Thyroid gland (tissue), 4 donors: ENCODE measurements around the gene ETS1.

Experiments used
- CTCF ChIP-seq, 6 experiments: fragments of 200-600 bp in 3 of 6; fragments of 450-650 bp in 3 of 6; sonication (generic) in 3 of 6; IDR thresholded peaks; one replicate each; pipeline ENCODE4 v1.5.1; 2016 to 2019; ENCODE audit warnings: antibody characterized with exemption in 6 of 6, mild to moderate bottlenecking in 2 of 6, inconsistent platforms in 1 of 6, moderate library complexity in 1 of 6
- POLR2A ChIP-seq, 2 donors: fragments of 450-650 bp; IDR thresholded peaks; one replicate each; pipeline ENCODE4 v1.6.1; 2017; ENCODE audit warnings: antibody characterized with exemption in 2 of 2, mild to moderate bottlenecking in 2 of 2, moderate library complexity in 1 of 2

DNA sequence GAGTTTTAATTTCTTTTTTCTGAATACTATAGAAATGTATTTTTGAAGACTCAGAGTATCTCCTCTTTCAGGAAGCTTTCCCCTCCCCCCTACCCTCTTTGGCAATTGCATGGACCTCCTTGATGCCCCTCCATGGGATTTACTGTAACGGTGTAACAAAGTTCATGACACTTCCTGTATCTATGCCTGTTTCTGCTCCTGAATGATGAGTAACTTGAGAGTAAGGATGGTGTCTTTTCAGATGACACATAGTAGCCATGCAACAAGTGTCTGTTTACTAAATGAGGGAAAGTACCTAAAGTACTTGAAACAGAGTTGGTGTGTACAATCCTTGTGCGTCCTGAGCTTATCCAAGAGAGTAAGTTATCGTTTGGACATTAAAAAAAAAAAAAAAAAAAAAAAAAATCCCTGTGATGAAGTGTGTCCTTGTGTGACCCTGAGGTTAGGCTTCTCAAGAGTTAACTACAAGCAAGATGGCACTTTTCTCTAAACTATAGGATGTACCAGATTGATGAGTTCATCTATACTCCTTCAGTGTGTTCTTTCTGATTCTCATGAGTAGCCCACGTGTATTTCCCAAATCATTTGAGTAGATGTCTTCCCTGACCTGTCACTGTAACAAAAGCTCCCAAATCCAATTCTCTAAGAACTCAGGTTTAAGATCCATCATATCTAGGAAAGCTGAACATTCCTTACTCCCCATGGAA is 7.4 kb downstream of the ETS1 start:
- TF ChIP-seq POLR2A (IDR thresholded peaks at IDR 0.05) (no peak), CTCF (IDR thresholded peaks at IDR 0.05) (no peak)
